ENCODE data around the gene FBXL16.

FBXL16 gene

DNA sequence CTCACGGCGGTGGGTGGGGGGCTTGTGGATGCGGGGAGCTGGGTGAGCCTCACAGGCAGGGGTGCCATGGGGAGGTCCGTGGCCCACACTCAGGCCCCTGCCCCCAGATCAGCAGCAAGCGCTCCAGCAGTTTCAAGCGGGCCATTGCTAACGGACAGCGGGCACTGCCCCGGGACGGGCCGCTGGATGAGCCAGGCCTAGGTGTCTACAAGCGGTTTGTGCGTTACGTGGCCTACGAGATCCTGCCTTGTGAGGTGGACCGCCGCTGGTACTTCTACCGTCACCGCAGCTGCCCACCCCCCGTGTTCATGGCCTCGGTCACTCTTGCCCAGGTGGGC, 29.1 kb downstream of the FBXL16 start:
- no peak for DNase-seq

DNA sequence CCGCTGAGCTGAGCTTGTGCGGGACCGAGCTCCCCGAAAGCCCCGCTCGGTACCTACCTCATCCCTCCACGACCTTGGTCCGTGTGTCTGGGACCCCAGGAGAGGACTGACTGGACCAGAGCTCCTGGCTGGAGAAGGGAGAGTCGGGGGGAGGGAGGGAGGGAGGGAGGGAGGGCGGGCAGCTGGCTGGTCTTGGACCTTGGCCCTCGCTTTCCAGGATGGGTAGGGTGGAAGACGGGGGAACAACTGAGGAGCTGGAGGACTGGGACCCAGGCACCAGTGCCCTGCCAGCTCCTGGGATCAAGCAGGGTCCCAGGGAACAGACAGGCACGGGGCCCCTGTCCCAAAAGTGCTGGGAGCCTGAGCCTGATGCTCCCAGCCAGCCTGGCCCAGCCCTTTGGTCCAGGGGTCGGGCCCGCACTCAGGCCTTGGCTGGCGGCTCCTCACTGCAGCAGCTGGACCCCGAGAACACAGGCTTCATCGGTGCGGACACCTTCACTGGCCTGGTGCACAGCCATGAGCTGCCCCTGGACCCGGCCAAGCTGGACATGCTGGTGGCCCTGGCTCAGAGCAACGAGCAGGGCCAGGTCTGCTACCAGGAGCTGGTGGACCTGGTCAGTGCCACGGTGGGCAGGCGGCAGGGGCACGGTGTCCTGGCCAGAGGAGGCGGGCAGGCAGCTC, 29.6 kb downstream of the FBXL16 start:
- DNase-seq, result no peak

DNA sequence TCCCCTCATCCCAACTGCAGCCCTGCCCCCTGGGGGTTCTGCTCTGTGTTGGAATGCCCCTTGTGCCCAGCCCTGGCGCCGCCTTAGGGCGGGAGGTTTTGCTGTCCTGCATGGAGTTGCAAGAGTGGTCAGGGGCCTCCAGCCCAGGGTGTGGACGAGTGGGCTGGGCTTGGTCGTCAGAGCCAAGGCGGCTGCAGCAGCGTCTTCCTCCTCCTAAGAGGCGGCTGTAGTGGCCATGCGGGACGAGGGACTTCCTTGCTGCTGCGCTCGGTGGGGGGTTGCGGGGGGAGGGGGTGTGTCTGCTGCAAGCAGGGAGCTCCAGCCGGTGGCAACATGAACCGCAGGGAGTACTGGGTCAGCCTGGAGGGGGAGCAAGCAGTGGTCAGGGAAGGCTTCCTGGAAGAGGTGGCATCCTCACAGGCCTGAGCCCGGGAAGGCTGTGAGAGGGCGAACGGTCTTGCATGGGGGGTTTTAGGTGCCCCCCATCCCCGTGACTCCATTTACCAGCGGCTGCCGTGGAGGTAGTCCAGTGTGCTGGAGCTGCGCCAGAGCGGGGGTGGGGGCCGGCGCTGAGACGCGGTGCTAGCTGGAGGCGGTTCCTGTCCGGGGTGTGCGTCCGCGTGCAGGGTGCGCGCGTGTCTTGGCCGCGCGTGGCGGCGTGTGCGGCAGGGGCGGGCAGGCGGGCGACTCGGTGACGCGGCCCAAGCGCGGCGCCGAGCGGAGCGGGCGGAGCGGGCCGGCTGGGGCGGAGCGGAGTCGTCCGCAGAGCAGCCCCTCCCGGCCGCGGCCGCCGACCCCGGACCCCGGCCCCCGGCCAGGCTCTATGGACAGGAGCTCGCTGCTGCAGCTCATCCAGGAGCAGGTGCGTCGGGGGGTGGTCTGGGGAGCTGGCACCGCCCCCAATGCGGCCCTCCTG, 30.4 kb downstream of the FBXL16 start, which contains the start of gene RHBDL1:
Gene RHBDL1, plus strand, starts transcription at position 704 of the 916 bp plus-strand sequence. Its CDS starts 120 bp downstream, at position 824.
- no peak for DNase-seq

DNA sequence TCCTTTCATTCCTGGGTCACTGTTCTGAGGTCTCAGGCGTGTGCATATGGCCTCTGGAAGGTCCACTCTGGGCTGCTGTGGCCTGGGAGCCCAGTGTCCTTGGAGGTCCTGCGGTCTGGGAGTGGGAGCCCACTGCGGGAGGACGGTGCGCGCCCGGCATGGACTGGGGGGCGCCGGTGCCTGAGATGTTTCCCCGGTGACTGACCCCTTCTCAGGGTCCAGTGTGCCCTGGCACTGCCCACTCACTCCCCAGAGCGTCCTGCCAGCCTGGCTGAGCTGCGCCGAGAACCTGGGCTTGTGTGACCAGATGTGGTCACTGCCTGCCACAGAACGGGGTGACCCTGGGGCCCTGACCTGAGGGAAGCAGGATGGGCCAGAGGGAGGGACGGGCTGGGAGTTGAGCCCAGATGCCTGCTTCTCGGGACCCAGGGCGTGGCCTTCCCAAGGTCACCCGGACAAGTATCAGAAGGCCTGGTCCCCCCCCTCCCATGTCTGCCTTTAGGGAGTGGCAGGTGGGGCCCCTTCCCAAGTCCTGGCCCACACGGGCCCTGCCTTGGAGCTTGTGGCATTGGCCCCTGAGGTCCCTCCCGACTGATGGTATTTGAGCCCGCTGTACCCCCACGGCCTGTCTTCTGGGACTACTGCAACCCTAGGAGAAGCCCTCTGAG, 31.3 kb downstream of the FBXL16 start:
- DNase-seq, result no peak

DNA sequence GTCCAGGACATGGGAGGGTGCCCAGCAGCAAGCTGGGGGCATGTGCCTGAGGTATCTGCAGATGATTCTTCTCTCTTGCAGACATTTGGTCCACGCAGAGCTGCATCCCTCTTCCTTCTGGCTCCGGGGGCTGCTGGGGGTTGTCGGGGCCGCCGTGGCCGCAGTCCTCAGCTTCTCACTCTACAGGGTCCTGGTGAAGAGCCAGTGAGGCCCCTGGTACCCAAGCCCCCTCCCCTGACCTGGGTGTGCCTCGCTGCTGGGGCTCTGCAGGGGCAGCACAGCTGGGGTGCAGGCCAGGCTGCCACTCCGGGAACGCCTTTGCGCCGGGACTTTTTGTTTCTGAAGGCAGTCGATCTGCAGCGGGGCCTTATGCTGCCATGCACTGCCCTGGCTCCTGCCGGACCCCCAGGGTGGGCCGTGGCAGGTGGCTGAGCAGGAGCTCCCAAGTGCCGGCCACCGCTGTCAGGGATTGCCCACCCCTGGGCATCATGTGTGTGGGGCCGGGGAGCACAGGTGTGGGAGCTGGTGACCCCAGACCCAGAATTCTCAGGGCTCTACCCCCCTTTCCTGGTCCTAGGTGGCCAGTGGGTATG, 32.1 kb downstream of the FBXL16 start:
- DNase-seq, result no peak

DNA sequence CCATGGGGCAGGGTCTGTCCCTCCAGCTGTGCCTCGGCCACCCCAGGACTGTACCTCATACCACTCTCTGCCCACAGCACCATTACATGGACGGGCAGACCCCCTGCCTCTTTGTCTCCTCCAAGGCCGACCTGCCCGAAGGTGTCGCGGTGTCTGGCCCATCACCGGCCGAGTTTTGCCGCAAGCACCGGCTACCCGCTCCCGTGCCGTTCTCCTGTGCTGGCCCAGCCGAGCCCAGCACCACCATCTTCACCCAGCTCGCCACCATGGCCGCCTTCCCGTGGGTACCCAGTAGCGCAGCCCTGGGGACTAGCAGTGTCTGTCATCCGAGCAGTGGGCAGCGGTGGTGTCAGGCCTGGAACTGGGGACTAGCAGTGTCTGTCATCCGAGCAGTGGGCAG, 32.8 kb downstream of the FBXL16 start:
- no peak for DNase-seq

DNA sequence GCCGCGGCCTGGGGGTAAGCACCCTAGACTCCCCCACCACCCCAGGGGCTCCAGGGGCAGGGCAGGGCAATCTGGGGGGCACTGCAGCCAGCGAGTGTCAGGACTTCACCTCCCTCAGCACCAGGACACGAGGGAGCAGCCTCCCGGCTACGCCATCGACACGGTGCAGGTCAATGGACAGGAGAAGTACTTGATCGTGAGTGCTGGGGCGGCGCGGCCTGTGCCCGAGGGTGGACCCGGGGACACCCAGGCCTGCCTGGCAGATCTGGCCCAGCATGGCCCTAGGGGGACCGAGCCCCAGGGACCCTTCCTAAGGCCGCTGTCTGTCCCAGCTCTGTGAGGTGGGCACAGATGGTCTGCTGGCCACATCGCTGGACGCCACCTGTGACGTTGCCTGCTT, 33.2 kb downstream of the FBXL16 start:
- no peak for DNase-seq

DNA sequence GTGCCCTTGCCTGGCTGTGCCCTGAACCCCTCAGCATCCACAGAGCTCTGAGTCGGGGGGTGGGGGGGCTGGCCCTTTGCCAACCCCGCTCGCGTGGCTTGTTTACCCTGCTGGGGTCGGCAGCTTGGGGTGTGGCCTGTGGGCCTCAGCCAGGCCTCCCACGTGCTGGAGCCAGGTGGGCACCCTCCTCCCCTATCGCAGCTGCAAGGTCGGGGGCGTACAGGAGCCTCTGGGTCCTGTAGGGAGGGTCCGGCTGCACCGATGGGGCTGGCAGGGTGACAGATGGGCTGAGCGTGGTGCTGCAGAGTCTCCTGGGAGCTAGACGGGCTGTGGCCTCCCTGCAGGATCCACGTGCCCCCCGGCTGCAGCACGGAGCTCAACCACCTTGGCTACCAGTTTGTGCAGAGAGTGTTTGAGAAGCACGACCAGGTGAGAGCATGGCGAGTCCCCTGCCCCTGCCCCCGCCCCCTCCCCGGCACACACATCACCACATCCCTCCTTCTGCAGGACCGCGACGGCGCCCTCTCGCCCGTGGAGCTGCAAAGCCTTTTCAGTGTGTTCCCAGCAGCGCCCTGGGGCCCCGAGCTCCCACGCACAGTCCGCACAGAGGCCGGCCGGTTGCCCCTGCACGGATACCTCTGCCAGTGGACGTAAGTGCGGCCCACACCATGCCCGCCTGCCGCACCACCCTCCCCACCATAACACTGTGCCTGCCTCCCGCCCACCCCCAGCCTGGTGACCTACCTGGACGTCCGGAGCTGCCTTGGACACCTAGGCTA, 34.1 kb downstream of the FBXL16 start:
- DNase-seq, result no peak

DNA sequence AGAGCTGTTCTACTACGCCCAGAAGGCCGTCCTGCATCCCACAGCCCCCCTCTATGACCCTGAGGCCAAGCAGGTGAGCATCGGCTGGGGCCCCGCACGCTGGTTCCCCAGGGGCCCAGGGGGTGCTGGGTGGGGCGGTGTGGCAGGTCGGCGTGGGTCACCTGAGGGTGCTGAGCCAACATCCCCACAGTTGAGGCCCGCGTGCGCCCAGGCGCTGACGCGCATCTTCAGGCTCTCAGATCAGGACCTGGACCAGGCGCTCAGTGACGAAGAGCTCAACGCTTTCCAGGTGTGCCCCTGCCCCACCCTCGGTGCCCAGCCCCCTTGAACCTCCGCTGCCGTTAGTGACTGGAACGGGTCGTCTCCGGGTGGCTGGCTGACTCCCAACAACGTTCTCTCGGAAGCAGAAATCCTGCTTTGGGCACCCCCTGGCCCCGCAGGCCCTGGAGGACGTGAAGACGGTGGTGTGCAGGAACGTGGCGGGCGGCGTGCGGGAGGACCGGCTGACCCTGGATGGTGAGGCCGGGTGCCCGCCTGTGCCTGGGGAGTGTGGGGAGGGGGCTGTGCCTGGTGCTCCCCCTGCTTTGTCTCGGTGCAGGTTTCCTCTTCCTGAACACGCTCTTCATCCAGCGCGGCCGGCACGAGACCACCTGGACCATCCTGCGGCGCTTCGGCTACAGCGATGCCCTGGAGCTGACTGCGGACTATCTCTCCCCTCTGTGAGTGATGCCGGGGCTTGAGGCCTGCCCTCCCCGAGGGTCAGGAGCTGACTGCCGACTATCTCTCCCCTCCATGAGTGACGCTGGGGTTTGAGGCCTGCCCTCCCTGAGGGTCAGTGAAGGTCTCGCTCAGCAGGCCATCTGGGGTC, 34.9 kb downstream of the FBXL16 start:
- DNase-seq, result no peak

DNA sequence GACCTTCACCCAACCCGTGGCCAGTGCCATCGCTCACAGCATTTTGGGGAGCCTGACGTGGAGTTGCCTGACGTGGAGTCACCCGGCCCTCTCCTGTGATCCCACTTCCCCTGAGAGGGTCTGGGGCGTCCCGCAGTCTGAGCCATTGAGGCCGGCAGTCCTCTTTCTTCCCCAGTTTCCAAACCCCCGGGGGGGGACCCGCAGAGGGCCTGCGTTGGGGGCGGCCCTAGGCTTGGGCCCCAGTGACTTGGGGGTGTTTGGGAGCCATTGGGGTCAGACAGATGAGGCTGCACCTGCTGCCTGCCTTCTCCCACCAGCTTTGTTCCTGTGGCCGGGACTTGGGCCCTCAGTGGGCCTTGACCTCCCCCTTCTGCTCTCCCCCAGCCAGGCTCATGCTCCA, 35.9 kb downstream of the FBXL16 start:
- DNase-seq, result no peak

DNA sequence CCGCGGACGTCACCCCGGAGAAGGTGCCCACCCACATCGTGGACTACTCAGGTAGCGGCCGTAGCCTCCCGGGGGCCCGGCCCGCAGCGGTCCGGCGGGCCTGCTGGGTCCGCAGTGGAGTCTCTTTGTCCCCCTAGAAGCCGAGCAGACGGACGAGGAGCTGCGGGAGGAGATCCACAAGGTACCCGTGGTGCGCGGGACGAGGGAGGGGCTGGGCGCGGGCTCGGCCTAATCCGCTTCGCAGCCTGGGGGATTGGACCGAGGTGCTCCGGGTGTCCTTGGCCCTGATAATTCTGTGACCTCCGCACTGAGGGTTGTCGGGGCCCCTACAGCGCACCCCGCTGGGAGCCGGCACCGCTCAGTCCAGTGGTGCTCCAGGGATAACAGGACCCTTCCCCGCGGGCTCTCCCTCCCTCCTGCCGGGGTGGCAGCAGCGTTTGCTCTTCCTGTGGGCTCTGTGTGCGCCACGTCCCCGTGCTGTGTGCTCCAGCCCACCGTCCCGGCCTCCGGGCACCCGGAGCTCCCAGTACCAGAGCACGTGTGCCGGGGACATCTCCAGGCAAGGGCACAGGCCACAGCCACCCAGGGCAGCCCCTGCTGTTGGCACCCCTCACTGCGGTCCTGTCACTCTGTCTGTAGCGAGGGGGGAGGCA, 37.0 kb downstream of the FBXL16 start:
- no peak for DNase-seq

DNA sequence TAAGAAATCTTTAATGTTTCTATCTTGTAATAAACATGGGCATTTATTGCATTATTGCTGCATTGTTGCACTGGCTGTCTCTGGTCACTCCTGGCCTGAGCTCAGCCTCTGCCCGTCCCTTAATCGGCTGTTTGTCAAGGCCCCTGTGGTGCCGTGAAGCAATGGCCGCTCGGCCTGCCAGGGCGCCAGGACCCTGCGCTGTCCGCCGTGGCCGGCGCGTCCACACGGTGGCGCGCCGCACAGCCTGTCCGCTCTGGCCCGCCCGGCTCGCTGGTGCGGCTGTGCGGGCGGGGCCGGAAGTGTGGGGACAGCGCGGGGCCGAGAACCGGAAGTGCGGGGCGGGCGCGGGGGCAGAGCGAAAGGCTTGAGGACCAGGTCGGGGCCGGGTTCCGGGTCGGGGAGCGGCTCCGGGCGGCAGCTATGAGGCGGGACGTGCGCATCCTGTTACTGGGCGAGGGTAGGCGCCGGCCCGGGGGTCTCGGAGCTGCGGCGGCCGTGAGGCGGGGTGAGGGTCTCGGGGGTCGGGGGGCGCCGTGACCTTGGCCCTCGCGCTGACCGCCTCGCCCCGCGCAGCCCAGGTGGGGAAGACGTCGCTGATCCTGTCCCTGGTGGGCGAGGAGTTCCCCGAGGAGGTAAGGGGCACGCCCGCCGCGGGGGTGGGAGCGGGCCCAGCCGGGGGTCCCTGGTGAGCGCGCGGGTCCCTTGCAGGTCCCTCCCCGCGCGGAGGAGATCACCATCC, 37.7 kb downstream of the FBXL16 start, which contains the start of gene RHOT2:
Gene RHOT2, plus strand, starts transcription at position 353 of the 739 bp plus-strand sequence. Its CDS starts 68 bp downstream, at position 421.
- DNase-seq, result peak; percentile 90

DNA sequence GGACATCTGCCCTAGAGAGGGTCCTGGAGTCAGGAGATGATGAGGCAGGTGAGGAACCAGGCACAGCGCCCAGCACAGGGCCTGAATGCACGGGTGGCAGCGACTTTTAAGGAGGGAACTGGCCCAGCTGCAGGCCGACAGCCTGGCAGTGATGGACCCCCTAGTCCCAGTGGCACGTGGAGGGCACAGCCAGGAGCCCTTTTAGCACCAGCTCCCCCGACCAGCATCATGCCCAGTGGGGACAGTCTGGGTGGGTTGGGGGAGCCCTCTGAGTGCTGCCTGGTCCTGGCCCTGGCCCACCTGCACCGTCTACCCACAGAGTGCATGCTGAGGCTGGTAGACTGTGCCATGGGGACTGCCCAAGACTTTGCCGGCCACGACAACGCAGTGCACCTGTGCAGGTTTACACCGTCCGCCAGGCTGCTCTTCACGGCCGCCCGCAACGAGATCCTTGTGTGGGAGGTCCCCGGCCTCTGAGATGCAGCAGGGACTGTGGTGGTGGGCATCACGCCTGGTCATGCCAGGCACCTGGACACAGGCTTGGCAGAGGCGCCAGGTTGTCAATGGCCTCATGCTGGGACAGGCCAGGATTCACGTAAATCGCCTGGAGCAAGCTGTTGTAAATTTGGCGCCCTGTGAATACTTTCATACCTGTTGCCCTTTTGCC, 38.4 kb downstream of the FBXL16 start:
- no peak for DNase-seq

DNA sequence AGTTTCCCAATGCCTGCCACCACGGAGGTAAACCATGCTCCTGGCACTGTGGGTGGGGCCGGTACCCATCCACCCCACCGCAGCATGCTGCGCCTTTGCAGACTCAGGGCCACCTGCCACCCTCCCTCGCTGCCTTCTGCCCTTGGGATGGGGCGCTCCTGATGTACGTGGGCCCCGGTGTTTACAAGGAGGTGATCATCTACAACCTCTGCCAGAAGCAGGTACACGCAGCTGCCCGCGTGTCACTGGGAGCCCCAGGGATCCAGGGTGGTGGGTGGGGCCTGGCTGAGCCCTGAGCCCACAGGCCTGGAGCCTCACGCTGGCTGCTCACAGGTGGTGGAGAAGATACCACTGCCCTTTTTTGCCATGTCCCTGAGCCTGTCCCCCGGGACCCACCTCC, 39.0 kb downstream of the FBXL16 start:
- DNase-seq, result no peak

DNA sequence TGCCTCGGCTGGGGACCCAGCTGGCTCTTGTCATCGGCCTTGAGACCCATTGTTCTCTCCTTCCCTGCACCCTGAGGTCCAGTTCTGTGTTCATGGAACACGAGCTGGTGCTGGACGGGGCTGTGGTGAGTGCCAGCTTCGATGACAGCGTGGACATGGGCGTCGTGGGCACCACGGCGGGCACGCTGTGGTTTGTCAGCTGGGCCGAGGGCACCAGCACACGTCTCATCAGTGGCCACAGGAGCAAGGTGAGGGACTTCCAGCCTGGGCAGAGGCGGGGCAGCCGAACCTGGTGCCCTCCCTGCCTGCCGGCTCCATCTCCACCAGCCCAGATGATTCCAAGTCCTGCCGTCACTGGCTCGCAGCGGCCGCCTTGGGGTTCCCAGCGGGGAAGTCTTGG, 43.0 kb downstream of the FBXL16 start:
- DNase-seq, result no peak

DNA sequence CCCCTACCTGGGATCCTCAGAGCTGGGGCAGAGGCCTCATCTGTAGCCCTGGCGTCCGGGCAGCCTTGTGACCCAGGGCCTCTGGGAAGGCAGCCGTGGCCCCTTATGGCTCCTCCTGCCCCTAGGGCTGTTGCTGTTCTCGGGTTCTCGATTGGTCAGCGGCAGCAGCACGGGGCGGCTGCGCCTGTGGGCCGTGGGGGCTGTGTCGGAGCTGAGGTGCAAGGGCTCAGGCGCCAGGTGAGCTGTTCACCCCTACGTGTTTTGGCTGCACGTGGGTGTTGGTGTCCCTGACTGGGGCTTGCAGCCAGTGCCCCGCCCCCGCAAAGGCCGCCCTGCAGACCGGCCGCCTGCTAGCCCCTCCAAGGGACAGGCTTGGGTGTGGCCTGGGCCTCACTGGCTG, 43.5 kb downstream of the FBXL16 start:
- no peak for DNase-seq

DNA sequence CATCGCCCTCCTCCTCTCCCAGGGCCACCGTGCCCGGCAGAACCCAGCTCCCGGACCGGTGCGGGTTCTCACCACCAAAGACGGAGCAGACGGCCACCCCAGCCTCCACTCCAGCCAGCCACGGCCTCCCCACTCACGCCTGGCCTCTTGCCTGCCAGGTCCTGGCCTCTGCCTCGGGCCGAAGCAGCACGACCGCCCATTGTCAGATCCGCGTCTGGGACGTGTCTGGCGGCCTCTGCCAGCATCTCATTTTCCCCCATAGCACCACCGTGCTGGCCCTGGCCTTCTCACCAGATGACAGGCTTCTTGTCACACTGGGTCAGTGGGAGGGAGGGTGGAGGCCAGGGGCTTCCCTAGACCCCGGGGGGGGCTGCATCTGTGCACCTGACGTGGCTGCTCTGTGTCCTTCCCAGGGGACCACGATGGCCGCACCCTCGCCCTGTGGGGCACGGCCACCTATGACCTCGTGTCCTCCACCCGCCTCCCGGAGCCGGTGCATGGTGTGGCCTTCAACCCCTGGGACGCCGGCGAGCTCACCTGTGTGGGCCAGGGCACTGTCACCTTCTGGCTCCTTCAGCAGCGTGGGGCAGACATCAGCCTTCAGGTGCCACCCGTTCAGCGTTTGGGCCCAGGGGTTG, 44.3 kb downstream of the FBXL16 start:
- DNase-seq, result no peak

DNA sequence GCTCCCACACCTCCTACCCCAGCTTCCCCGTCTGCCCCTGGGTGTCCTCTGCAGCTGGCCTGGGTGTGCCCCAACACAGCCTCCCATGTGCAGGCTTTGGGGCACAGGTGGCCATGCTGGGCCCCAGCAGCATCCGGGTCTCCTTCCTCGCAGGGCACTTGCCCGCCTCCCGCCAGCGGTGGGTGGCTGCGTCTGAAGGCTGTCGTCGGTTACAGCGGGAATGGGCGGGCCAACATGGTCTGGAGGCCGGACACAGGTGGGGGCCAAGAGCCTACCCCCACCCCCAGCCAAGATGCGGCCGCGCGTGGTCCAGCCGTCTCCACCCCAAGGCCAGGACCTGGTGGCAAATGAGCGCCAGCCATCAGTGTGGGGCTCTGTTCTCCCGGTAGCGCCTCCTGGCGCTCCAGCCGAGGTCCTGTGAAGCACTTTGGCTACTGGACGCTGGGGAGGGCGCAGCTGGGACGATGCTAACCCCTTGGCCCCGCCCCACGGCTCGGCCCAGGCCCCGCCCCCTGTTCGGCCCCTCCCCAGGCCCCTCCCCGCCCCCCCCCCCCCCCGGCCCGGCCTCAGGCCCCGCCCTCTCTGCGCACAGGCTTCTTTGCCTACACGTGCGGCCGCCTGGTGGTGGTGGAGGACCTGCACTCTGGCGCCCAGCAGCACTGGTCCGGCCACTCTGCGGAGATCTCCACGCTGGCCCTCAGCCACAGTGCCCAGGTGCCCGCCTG, 45.0 kb downstream of the FBXL16 start:
- DNase-seq, result no peak

DNA sequence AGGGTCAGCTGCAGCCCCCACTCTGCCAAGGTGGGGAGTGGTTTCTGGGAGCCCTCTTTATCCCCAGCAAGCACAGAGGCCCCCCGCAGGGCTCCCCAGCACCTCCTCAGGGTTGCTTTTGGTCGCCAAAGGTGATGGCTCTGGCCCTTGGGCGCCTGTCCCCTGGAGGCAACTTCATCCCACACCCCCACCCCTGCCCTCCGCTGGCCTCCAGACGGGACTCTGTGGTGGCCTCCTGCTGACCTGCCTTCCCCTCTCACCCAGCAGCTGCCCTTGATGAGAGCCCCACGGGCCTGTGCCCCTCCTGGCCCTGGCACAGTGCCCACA, 45.5 kb downstream of the FBXL16 start:
- DNase-seq, result no peak

Data from NCI-H1436 (cell line).